Activated naive CD4-positive, alpha-beta T cell treated with anti-CD3 and anti-CD28 coated beads, Interleukin-2, amount 10 ng/mL, durations not matched to agents 7 days and 5 days (primary cell): ENCODE results near the gene KCNJ6.
"Not testable (repeated sequence)": the region's sequence is repeated elsewhere in the genome, so short reads cannot be mapped to it uniquely, and the experiment has no call there.

Experiments used
- CTCF ChIA-PET: fragments of 350-600 bp; sonication (Branson Sonifier 250); formaldehyde crosslinking; loops from one replicate; lab custom pipeline; 2021; ENCODE audit warnings: antibody characterized with exemption; lab: Charles Lee
- DNase-seq: peaks from one replicate; pipeline ENCODE4 v3.0.0-alpha.2; 2020
- H3K27ac Mint-ChIP-seq: one replicate; pipeline ENCODE4 v1.8.0; 2021; ENCODE audit warnings: mild to moderate bottlenecking, moderate library complexity, mixed read lengths
- H3K27me3 Mint-ChIP-seq: one replicate; pipeline ENCODE4 v1.8.0; 2021; ENCODE audit warnings: mild to moderate bottlenecking, mixed read lengths
- H3K36me3 Mint-ChIP-seq: one replicate; pipeline ENCODE4 v1.8.0; 2021; ENCODE audit warnings: mixed read lengths
- H3K4me1 Mint-ChIP-seq: one replicate; pipeline ENCODE4 v1.8.0; 2021; ENCODE audit warnings: mixed read lengths
- H3K4me3 Mint-ChIP-seq: one replicate; pipeline ENCODE4 v1.8.0; 2021; ENCODE audit warnings: mild to moderate bottlenecking, moderate library complexity, mixed read lengths
- H3K9me3 Mint-ChIP-seq: one replicate; pipeline ENCODE4 v1.8.0; 2021; ENCODE audit warnings: mixed read lengths

KCNJ6 gene

GRCh38 chr21:37920302-37920701 is 4.0 kb upstream of the KCNJ6 start:
- CTCF ChIA-PET, H3K4me3 Mint-ChIP-seq, H3K27ac Mint-ChIP-seq, DNase-seq, H3K9me3 Mint-ChIP-seq, H3K36me3 Mint-ChIP-seq, H3K4me1 Mint-ChIP-seq: not testable (repeated sequence)
- peaks cover 20% of the 10 kb centered on the region for H3K27me3 Mint-ChIP-seq

GRCh38 chr21:37917612-37918011 is 1.4 kb upstream of the KCNJ6 start:
- Mint-ChIP-seq H3K36me3 (peaks cover 3% of the 10 kb centered on the region), H3K27ac (no peak overlapping the region), H3K9me3 (no peaks in the 10 kb centered on the region), H3K27me3 (peaks cover 41% of the 10 kb centered on the region), H3K4me1 (no peaks in the 10 kb centered on the region), H3K4me3 (no peak overlapping the region)
- CTCF ChIA-PET = interaction anchor here (0.9 kb wide), 1 partner anchor 206 kb away, joined by 3 read pairs; no protein-coding TSS in a partner anchor
- DNase-seq = no peak

- H3K4me3 Mint-ChIP-seq = no peak overlapping the region
These were observed 332 bp downstream of the KCNJ6 start for GRCh38 chr21:37915941-37916309.

DNA sequence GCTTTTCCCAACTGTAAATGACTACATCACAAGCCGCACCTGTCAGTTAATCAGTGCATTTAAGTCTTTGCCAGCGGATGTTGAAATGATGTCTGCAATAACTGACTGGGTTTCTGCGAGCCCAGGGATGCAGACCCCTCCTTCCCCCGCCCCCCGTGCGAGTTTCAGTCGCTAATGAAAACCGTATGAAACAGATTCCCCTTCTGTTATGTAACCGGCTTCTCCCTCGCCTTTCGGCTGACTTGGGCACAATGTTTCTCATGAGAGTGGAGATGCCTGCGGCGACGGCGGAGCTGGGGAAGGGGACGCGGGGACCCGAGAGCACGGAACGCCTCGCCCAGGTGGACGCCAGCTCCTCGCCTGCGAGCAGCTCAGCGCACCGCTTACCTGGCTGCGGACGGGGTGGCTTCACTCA is 753 bp downstream of the KCNJ6 start:
- Mint-ChIP-seq H3K4me1 (no peaks in the 10 kb centered on the region), H3K27ac (no peak overlapping the region), H3K4me3 (no peak overlapping the region), H3K9me3 (no peaks in the 10 kb centered on the region), H3K27me3 (peaks cover 41% of the 10 kb centered on the region), H3K36me3 (peaks cover 3% of the 10 kb centered on the region)
- CTCF ChIA-PET = no interaction called here
- DNase-seq = no peak

More at GRCh38 chr21:37915941-37916309, 332 bp downstream of the KCNJ6 start:
- peaks cover 3% of the 10 kb centered on the region for H3K36me3 Mint-ChIP-seq
- H3K9me3 Mint-ChIP-seq = no peaks in the 10 kb centered on the region
- no peak for DNase-seq
- no peaks in the 10 kb centered on the region for H3K4me1 Mint-ChIP-seq
- H3K27ac Mint-ChIP-seq = no peak overlapping the region
- H3K27me3 Mint-ChIP-seq = peaks cover 41% of the 10 kb centered on the region
- CTCF ChIA-PET = no interaction called here

GRCh38 chr21:37912616-37913015 is 3.6 kb downstream of the KCNJ6 start:
- peaks cover 3% of the 10 kb centered on the region for H3K36me3 Mint-ChIP-seq
- H3K9me3 Mint-ChIP-seq = no peaks in the 10 kb centered on the region
- no peak overlapping the region for H3K27ac Mint-ChIP-seq
- H3K27me3 Mint-ChIP-seq = peaks cover 41% of the 10 kb centered on the region
- no peak overlapping the region for H3K4me3 Mint-ChIP-seq
- CTCF ChIA-PET = no interaction called here
- no peaks in the 10 kb centered on the region for H3K4me1 Mint-ChIP-seq
- no peak for DNase-seq

DNA sequence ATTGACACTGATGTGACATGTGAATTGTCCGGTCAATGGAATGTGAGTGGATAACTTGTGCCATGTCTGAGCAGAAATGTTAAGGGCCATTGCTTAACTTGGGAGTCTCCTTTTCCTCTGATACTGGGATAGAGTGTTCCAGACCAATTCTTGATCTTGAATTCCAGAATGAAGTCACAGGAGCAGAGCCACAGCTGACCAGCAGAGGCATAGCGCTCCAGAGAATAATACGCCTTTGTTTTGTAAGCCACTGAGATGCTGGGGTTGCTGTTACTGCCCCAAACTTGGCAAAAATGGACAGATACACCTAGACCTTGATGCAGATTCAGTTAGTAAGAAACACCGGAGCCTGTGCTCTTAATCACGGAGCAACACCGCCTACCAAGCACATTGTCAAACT is 6.3 kb downstream of the KCNJ6 start:
- CTCF ChIA-PET = no interaction called here
- Mint-ChIP-seq H3K36me3 (no peaks in the 10 kb centered on the region), H3K9me3 (no peaks in the 10 kb centered on the region), H3K4me3 (no peak overlapping the region), H3K27ac (no peak overlapping the region), H3K27me3 (peaks cover 19% of the 10 kb centered on the region), H3K4me1 (no peaks in the 10 kb centered on the region)
- DNase-seq = no peak

GRCh38 chr21:37908691-37909090 is 7.6 kb downstream of the KCNJ6 start:
- peaks cover 6% of the 10 kb centered on the region for H3K27me3 Mint-ChIP-seq
- no peak for DNase-seq
- CTCF ChIA-PET = no interaction called here
- H3K36me3 Mint-ChIP-seq = no peaks in the 10 kb centered on the region
- H3K9me3 Mint-ChIP-seq = no peaks in the 10 kb centered on the region
- H3K4me1 Mint-ChIP-seq = no peaks in the 10 kb centered on the region
- H3K27ac Mint-ChIP-seq = no peak overlapping the region
- H3K4me3 Mint-ChIP-seq = no peak overlapping the region

DNA sequence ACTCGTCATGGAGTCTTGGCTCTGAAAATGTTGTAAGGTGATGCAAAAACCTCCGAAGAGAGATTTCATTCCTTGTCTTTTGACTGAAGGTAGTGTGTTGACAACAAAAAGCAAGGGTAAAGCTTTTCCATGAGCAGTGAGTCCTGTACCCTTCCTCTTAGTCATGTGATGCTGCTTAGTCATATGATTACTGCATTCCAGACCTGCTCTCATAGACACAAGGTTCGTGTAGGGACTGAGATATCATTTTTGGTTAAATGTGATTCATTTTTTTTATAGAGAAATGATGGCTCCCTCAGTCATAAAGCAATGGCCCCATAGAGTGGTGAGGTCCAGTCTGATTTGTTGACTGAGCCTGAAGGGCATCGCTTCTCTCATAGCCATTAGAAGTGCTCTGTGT is 9.2 kb downstream of the KCNJ6 start:
- H3K36me3 Mint-ChIP-seq = no peaks in the 10 kb centered on the region
- H3K9me3 Mint-ChIP-seq = no peaks in the 10 kb centered on the region
- no peak overlapping the region for H3K4me3 Mint-ChIP-seq
- DNase-seq = no peak
- H3K27ac Mint-ChIP-seq = no peak overlapping the region
- no peaks in the 10 kb centered on the region for H3K4me1 Mint-ChIP-seq
- no peaks in the 10 kb centered on the region for H3K27me3 Mint-ChIP-seq
- CTCF ChIA-PET = no interaction called here

DNA sequence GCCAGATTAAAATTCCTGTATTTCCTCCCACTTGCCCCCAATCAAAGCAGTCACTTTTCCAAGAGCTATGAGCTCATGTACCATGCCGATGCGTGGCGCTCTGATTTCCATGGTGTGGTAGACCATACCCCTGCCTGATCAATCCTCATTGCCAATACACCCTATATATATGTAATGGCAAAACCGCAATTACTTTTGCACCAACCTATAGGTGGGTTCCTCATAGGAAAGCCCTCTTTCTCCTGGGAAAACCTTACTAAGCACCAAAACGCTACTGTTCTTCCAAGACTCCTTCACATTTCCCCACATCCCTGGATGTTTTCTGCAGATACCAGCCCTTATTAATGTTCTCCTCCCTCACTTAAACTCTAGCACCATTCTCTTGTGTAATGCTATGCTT is 11.0 kb downstream of the KCNJ6 start:
- CTCF ChIA-PET = no interaction called here
- DNase-seq = no peak
- no peaks in the 10 kb centered on the region for H3K27me3 Mint-ChIP-seq
- H3K9me3 Mint-ChIP-seq = no peaks in the 10 kb centered on the region
- H3K4me1 Mint-ChIP-seq = no peaks in the 10 kb centered on the region
- H3K4me3 Mint-ChIP-seq = no peak overlapping the region
- no peaks in the 10 kb centered on the region for H3K36me3 Mint-ChIP-seq
- H3K27ac Mint-ChIP-seq = no peak overlapping the region

GRCh38 chr21:37904856-37905255 is 11.4 kb downstream of the KCNJ6 start:
- Mint-ChIP-seq H3K4me3 (no peak overlapping the region), H3K36me3 (no peaks in the 10 kb centered on the region), H3K27me3 (no peaks in the 10 kb centered on the region), H3K9me3 (no peaks in the 10 kb centered on the region), H3K4me1 (no peaks in the 10 kb centered on the region), H3K27ac (no peak overlapping the region)
- no peak for DNase-seq
- CTCF ChIA-PET = no interaction called here

- DNase-seq = no peak
- no peaks in the 10 kb centered on the region for H3K9me3 Mint-ChIP-seq
- no peaks in the 10 kb centered on the region for H3K27me3 Mint-ChIP-seq
- no peaks in the 10 kb centered on the region for H3K4me1 Mint-ChIP-seq
- H3K36me3 Mint-ChIP-seq = no peaks in the 10 kb centered on the region
- H3K4me3 Mint-ChIP-seq = no peak overlapping the region
- CTCF ChIA-PET = no interaction called here
- H3K27ac Mint-ChIP-seq = no peak overlapping the region
These were observed 12.9 kb downstream of the KCNJ6 start for GRCh38 chr21:37903396-37903795.

DNA sequence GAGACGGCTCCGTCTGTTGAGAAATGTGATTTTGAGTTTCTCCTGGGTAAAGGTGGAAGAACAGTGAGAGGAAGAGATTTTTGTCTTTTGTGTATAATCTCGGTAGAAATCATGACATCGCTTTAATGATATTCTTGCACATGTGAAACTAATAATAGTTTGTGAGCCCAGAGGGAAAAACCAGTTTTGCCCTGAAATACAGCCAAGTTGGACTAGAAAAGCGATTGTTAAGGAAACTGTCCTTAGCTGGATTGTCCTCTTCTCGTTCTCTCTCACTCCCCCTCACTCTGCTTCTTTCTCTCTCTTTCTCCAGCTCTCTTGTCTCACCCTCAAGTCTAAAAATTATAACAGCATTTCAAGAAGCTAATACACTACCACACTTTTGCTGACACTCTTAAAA is 17.1 kb downstream of the KCNJ6 start:
- no peaks in the 10 kb centered on the region for H3K9me3 Mint-ChIP-seq
- H3K36me3 Mint-ChIP-seq = no peaks in the 10 kb centered on the region
- DNase-seq = no peak
- H3K4me3 Mint-ChIP-seq = no peak overlapping the region
- CTCF ChIA-PET = no interaction called here
- H3K27ac Mint-ChIP-seq = no peak overlapping the region
- H3K27me3 Mint-ChIP-seq = no peaks in the 10 kb centered on the region
- no peaks in the 10 kb centered on the region for H3K4me1 Mint-ChIP-seq

- Mint-ChIP-seq H3K9me3 (no peaks in the 10 kb centered on the region), H3K4me1 (no peaks in the 10 kb centered on the region), H3K27me3 (no peaks in the 10 kb centered on the region), H3K36me3 (no peaks in the 10 kb centered on the region), H3K4me3 (no peak overlapping the region), H3K27ac (no peak overlapping the region)
- DNase-seq = no peak
- CTCF ChIA-PET = no interaction called here
These were observed 19.5 kb downstream of the KCNJ6 start for GRCh38 chr21:37896788-37897187.

DNA sequence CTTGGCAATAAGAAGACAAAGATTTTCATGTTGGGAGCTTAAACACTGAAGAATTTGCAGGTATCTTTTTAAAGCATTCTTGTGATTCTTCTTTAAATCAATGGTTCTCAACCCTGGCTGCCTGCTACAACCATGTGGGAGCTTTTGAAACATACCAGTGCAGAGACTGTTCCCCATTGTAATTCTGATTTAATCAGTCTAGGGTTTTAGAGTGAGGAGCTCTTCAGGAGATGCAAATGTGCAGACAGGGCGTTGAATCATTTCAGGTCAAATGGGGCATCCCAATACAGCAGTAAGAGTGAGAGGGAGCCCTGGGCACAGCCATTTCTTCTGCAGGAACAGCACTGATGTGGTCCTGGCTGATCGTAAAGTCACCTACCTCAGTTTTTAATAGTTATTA is 24.3 kb downstream of the KCNJ6 start:
- H3K27me3 Mint-ChIP-seq = no peaks in the 10 kb centered on the region
- H3K9me3 Mint-ChIP-seq = no peaks in the 10 kb centered on the region
- CTCF ChIA-PET = no interaction called here
- H3K4me3 Mint-ChIP-seq = no peak overlapping the region
- no peaks in the 10 kb centered on the region for H3K4me1 Mint-ChIP-seq
- no peak overlapping the region for H3K27ac Mint-ChIP-seq
- H3K36me3 Mint-ChIP-seq = no peaks in the 10 kb centered on the region
- no peak for DNase-seq

- Mint-ChIP-seq H3K27me3 (no peaks in the 10 kb centered on the region), H3K27ac (no peak overlapping the region), H3K36me3 (no peaks in the 10 kb centered on the region), H3K4me3 (no peak overlapping the region), H3K9me3 (no peaks in the 10 kb centered on the region), H3K4me1 (no peaks in the 10 kb centered on the region)
- DNase-seq = no peak
- CTCF ChIA-PET = no interaction called here
These were observed 27.6 kb downstream of the KCNJ6 start for GRCh38 chr21:37888659-37889058.

- DNase-seq = no peak
- CTCF ChIA-PET = interaction anchor here (1.0 kb wide), 1 partner anchor 10 kb away, joined by 3 read pairs; no protein-coding TSS in a partner anchor
- no peaks in the 10 kb centered on the region for H3K9me3 Mint-ChIP-seq
- no peaks in the 10 kb centered on the region for H3K27me3 Mint-ChIP-seq
- no peak overlapping the region for H3K27ac Mint-ChIP-seq
- no peaks in the 10 kb centered on the region for H3K36me3 Mint-ChIP-seq
- no peak overlapping the region for H3K4me3 Mint-ChIP-seq
- H3K4me1 Mint-ChIP-seq = no peaks in the 10 kb centered on the region
These were observed 29.4 kb downstream of the KCNJ6 start for GRCh38 chr21:37886726-37887299.
